Fibroblast of villous mesenchyme (primary cell): ENCODE measurements around the gene FBXO44. TPM values are rescaled to one million over a fixed set of nuclear protein-coding genes. Genes with fewer than 3 reads are reported as not detected.
A peak's percentile ranks its signal among the peaks of the same experiment; 100 is the strongest.

Experiments
- DNase-seq: peaks from one replicate; pipeline ENCODE4 v3.0.0-alpha.2; 2010; ENCODE audit warnings: low read depth
- H3K4me3 ChIP-seq: 2 replicates; pipeline ENCODE4 v1.5.1; 2011; ENCODE audit warnings: low read depth, mild to moderate bottlenecking, low read length
- CTCF ChIP-seq: IDR thresholded peaks from 2 replicates; pipeline ENCODE4 v1.5.1; 2012; ENCODE audit warnings: low read depth, mild to moderate bottlenecking, low read length; ENCODE audit not compliant: insufficient read depth
- total RNA-seq: library from RNA; depleted of rRNA; stranded (reverse); fragments of >200 nt; gene quantifications from 2 replicates; pipeline ENCODE4 v1.2.3, GENCODE V29; 2012

The FBXO44 gene
- total RNA-seq, 1 donor = 14.2 TPM

- H3K4me3 ChIP-seq = no peak overlapping the region
- TF ChIP-seq CTCF = peak; percentile 88
- peak; percentile 67 for DNase-seq
These were observed 8.9 kb upstream of the FBXO44 start for GRCh38 chr1:11645670-11646265.

GRCh38 chr1:11646317-11646716, 8.4 kb upstream of the FBXO44 start:
- DNase-seq = no peak
- H3K4me3 ChIP-seq = no peak overlapping the region
- TF ChIP-seq CTCF = no peak

- no peak for TF ChIP-seq CTCF
- H3K4me3 ChIP-seq = no peak overlapping the region
- no peak for DNase-seq
These were observed 7.3 kb upstream of the FBXO44 start for GRCh38 chr1:11647333-11647732.

- no peak overlapping the region for H3K4me3 ChIP-seq
- TF ChIP-seq CTCF = no peak
- no peak for DNase-seq
These were observed 6.6 kb upstream of the FBXO44 start for GRCh38 chr1:11648039-11648438.

- DNase-seq = no peak
- no peak for TF ChIP-seq CTCF
- H3K4me3 ChIP-seq = no peak overlapping the region
These were observed 5.9 kb upstream of the FBXO44 start for GRCh38 chr1:11648732-11649158.

GRCh38 chr1:11649237-11649623, 5.4 kb upstream of the FBXO44 start:
- TF ChIP-seq CTCF = no peak
- no peak for DNase-seq
- H3K4me3 ChIP-seq = no peak overlapping the region
